Kasumi-1 (cell line): ENCODE results near the gene B4GALNT4.
"Not testable (repeated sequence)": the region's sequence is repeated elsewhere in the genome, so short reads cannot be mapped to it uniquely, and the experiment has no call there.

Experiments used
- DNase-seq, 2 experiments: peaks; one replicate each; lab custom pipeline; 2025; lab: John Stamatoyannopoulos, UW

Gene B4GALNT4

GRCh38 chr11:420054-420910, 51.0 kb downstream of the B4GALNT4 start:
- no peak for DNase-seq

GRCh38 chr11:420911-421321, 51.6 kb downstream of the B4GALNT4 start:
- DNase-seq = no peak

- DNase-seq = no peak
These were observed 53.0 kb downstream of the B4GALNT4 start for GRCh38 chr11:422249-422656.

- no peak for DNase-seq
These were observed 54.9 kb downstream of the B4GALNT4 start for GRCh38 chr11:424232-424631.

DNA sequence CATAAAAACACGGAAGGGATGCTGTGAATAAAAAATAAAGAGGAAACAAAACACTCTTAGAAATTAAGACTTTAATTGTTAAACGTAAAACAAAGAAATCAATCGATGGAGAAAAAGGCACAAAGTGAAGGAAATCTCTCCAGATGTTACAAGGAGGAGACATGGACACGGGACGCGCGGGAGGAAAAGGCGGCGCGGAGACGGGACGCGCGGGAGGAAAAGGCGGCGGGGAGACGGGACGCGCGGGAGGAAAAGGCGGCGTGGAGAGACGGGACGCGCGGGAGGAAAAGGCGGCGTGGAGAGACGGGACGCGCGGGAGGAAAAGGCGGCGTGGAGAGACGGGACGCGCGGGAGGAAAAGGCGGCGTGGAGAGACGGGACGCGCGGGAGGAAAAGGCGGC, 55.5 kb downstream of the B4GALNT4 start:
- DNase-seq = not testable (repeated sequence)

GRCh38 chr11:425301-425700, 56.0 kb downstream of the B4GALNT4 start:
- no peak for DNase-seq

- DNase-seq = no peak
These were observed 57.6 kb downstream of the B4GALNT4 start for GRCh38 chr11:426851-427250.

DNA sequence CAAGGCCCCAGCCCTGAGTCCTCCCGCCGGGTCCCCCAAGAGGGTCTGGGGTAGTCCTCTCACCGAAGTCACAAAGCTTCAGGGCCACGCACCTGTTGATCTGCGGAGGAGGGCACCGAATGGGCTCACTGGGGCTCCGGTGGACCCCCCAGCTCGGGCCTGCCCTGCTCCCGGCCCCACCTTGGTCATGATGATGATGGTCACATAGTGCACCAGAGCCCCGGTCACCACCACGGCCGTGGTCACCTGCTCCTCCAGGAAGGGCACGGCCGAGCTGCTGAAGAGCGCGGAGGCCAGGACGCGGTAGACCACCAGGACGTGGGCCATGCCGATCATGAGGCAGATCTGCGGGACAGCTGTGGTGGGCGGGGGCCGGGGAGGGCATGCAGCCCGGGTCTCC, 59.0 kb downstream of the B4GALNT4 start:
- no peak for DNase-seq

DNA sequence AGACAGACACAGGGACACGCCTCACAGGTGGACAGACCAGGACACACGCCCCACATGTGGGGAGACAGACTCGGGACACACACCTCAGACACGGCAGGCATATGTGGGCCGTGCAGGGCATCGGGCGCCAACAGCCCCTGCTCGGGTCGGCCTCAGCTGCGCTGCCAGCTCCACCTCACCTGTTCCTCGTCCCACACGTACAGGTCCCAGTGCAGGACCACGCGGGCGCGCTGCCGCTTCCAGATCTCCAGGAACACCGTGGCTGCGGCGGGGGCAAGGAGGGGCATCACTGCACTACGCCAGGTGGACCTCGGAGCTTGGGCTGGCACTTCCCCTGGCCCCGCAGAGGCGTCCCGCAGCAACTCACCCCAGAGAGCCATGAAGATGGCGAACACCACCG, 60.1 kb downstream of the B4GALNT4 start:
- DNase-seq = no peak

- no peak for DNase-seq
These were observed 60.7 kb downstream of the B4GALNT4 start for GRCh38 chr11:429931-430456.
